T-helper 9 cell (primary cell): ENCODE data around the gene TOLLIP.
"Not testable (repeated sequence)": the region's sequence is repeated elsewhere in the genome, so short reads cannot be mapped to it uniquely, and the experiment has no call there.

Experiments
- DNase-seq: peaks from one replicate; pipeline ENCODE4 v3.0.0-alpha.2; 2020

TOLLIP gene

GRCh38 chr11:1343391-1344055 is 34.1 kb upstream of the TOLLIP start:
- DNase-seq = no peak

- DNase-seq = no peak
These were observed 33.5 kb upstream of the TOLLIP start for GRCh38 chr11:1342946-1343345.

GRCh38 chr11:1341928-1342524 is 32.6 kb upstream of the TOLLIP start:
- no peak for DNase-seq

DNA sequence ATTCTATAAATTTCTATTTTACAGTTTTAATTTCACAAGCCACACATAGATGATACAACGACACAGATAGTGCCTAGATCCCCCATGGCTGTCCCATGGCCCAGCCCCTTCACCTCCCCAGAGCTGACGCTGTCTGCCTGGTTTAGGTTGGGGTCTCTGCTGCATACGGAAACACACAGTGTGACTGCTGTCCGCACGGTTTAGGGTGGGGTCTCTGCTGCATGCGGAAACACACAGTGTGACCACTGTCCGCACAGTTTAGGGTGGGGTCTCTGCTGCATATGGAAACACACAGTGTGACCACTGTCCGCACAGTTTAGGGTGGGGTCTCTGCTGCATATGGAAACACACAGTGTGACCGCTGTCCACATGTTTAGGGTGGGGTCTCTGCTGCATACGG is 31.8 kb upstream of the TOLLIP start:
- not testable (repeated sequence) for DNase-seq

- no peak for DNase-seq
These were observed 30.7 kb upstream of the TOLLIP start for GRCh38 chr11:1340111-1340510.

DNA sequence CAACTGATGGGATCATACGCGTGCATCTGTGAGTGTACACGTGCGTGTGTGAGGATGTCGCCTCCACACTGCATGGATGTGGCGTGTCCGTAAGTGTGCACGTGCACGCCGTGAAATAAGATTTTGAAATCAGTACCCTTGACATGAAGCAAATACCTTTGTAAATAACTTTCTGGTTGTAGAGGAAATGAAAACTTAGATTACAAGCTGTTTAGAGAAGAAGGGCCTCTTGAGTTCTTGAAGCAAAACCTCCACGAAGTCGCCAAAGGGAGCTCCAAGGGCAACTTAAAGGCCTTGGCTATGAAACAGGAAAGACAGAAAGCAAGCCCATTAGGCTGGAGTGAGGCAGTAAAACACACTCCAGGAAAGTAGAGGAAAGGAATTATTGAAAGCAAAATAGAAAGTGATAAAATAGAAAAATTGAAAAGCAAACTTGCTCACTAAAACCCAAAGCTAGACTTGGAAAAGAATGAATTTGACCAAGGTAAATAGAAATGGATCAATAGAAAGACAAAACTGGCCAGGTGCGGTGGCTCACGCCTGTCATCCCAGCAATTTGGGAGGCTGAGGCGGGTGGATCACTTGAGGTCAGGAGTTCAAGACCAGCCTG is 29.7 kb upstream of the TOLLIP start:
- DNase-seq = no peak

DNA sequence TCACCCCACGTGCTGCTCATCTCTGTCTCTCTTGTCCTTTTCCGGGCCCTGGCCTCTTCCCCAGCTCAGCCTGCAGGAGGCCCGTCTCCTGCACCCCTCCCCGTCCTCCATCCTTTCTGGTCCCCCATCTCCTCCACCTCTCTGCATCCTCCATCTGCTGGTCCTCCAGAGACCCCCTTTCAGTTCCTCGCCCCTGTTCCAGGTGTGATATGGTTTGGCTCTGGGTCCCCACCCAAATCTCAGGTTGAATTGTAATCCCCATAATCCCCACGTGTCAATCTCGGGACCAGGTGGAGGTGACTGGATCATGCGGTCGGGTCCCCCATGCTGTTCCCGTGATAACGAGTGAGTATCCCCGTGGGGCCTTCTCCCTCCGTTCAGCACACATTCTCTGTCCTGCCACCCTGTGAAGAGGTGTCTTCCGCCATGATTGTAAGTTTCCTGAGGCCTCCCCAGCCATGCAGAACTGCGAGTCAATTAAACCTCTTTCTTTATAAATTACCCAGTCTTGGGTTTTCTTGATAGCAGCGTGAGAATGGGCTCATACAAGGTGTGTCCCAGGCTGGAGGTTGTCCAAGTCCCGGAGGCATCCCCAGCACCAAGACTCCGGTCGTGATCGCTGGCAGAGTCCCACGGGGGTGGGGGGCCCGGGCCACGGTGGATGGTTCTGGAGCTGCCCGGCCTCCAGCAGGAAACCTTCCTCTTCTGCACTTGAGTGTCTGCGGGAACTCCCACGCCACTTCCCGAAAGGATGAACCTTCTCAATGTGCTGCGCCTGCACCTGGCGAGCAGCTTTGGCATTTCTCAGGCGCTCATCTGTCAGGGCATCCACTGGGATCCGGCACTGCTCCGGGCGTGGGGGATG is 29.0 kb upstream of the TOLLIP start:
- DNase-seq = no peak

- peak; percentile 16 for DNase-seq
These were observed 28.2 kb upstream of the TOLLIP start for GRCh38 chr11:1337647-1338007.

DNA sequence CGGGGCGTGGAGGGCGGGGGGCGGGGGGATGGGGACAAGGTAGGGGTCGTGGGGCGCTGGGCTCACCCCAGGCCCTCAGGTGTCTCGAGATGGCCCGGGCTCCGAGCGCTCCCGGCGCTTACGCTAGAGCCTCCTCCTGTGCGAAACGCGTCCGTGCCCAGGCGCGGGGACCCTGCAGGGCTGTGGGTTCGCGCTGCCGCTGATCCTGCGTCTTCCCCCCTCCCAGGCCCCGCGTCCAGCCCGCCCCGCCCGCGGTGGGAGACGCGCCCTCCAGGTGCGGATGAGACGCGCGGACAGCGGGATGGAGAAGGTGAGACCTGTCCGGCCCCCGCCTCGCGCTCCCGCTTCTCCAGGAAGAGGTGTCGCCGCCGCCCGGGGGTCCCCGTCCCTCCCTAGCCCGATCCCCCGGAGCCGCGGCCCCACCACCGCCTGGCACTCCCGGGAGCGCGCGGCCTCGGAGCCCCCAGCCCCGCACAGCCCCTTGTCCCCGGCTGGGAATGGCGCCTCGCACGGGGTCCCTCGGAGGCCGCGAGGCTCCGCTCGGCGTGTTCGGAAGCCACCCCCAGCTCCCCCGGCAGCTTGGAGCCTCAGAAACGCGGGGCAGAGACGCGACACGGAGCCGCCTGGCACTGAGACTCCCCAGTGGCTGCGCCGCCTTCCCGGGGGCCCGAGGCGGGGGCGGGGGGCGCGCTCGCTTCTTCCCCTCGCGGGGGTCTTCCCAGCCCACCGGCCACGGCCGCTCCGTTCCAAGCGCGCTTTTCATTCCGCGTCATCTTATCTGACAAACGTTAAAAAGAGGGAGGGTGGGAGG is 27.6 kb upstream of the TOLLIP start:
- peak; percentile 39 for DNase-seq

DNA sequence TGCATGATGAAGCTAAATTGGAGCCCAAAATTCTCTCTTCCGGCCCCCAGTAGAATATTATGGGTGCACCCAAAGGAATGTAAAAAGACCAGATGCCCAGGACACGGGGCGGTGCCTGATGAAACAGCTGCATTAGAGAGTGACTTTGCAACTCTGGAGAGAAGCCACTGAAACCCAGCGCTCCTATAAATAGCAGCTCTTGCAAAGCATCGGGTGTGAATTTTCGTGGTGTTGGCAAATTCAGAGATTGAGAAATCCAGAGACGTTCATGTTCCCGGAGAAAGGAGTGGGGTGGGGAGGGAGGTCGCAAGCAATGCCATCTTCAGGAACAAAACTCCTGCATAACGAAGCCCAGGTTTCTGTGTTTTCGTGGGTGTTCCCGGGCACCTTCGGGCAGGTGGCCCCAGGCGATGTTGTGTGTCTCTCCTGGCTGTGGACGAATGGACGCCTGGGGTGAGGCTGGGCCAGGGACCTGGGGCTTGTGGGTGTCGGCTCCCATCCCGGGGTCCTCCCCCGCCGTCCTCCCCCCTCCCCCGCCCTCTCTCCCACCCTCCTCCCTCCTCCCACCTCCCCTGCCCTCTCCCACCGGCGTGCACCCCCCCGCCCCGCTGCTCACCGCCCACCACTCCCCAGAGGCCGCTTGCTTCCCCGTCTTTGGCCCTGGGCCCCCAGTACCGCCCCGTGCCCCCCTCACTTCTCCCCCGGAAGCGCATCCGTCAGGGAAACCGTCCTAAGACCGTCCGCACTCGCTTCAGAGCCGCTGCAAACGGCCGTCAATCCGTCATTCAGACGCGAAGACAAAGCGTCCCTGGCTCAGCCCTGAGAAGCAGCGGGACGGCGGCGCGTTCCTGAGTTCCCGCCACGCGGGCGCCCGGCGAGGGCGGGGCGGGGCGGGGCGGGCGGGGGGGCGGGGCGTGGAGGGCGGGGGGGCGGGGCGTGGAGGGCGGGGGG is 26.7 kb upstream of the TOLLIP start:
- DNase-seq = peak; percentile 55

- DNase-seq = no peak
These were observed 25.9 kb upstream of the TOLLIP start for GRCh38 chr11:1335264-1335810.

GRCh38 chr11:1333860-1334259 is 24.4 kb upstream of the TOLLIP start:
- DNase-seq = no peak

DNA sequence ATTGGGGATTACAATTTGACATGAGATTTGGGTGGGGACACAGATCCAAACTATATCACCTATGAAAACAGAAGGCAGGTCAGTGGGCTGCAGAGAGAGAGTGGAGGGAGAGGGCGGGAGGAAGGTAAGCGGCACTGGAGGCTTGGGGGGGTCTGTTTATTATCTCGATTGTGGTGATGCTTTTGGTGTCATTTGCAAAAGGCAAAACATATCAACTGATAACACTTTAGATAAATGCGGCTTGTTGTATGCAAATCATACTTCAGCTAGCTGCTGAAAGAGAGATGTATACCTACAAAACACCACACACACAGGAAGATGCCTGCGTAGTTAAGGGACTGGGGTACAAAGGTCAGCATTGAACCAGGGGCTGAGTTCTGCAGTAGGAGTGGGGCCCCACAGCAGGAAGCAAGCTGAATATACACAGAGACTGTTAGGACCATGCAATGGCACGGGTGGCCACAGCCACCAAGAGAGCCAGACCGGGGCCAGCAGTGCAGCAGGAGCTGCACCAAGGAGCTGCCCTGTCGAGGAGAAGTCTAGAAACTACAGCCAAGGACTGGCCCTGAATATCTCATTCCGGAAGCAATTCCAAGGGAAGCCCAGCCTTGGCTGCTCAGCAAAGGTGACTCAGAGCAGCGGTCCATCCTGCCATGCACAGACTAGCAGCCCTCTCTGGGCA is 23.8 kb upstream of the TOLLIP start:
- DNase-seq = no peak

DNA sequence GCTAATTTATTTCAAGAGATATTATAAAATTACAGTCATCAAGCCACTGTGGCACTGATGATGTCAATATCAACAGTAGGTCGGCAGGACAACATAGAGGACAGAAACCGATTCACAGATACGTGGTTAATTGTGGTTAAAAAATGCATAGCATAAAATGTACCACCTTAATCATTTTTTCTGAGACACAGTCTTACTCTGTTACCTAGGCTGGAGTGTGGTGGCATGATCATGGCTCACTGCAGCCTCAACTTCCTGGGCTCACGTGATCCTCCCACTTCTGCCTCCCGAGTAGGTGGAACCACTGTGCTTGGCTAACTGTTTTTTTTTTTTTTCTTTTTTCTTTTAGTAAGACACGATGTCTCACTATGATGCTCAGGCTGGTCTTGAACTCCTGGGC is 21.0 kb upstream of the TOLLIP start:
- DNase-seq = no peak

DNA sequence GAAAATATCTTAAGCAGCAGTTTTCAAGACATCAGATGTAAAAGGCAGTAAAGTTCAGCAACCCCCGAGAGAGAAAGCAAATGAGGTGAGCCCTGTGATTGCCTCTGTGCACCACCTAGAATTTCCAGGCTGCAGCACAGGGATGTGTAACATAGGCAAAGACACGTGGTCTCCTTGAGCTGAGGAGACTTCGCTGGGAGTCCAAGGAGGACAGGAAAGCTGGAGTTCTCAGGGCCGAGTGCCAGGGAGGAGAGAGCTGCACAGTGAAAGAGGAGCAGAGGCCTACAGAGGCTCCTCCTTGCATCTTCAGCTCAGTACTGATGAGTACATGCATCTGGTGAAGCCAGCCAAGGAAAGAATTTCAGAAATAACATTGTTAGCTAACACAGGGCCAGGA is 17.6 kb upstream of the TOLLIP start:
- DNase-seq = no peak

DNA sequence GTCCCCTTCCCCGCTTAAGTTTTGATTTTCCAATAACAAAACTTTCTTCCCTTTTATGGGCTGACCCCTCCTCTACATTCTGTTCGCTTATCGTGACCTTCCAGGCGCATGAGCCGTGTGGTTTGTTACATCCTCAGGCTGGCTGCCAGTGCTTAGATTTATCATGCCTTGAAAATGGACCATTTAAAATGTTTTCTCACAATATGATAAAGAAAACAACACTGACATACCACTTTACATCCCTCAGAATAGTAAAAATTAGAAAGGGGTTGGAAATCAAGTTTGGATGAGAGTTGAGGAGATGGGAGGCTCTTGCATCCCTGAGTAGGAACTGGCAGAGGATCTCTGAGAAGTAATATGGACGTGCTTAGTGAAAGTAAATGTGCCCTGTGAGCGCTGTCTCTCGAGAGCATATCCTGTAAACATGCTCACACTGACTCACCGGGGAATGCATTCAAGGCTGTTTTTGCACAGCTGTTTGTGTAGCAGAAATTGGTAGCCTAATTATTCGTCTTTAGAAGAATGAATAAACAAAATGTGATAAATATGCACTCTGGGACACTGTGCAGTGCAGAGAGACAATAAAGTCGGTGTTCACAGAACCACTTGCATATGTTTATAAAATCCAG is 17.1 kb upstream of the TOLLIP start:
- no peak for DNase-seq

- no peak for DNase-seq
These were observed 14.3 kb upstream of the TOLLIP start for GRCh38 chr11:1323774-1324173.

DNA sequence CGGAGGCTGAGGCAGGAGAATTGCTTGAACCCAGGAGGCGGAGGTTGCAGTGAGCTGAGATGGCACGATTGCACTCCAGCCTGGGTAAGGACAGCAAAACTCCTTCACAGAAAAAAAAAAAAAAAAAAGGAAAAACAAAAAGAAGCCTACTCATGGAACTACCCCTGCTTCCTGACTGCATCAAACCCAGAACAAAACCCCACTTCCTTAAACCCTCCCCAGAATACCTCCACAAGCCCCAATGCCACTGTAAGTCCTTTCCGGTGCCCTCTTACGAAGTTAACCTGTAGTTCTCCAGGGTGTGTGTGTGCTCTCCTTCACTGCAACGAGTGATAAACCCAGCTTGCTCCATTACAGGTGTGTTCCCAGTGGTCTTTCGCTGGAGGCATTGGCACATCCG is 8.6 kb upstream of the TOLLIP start:
- DNase-seq = no peak

DNA sequence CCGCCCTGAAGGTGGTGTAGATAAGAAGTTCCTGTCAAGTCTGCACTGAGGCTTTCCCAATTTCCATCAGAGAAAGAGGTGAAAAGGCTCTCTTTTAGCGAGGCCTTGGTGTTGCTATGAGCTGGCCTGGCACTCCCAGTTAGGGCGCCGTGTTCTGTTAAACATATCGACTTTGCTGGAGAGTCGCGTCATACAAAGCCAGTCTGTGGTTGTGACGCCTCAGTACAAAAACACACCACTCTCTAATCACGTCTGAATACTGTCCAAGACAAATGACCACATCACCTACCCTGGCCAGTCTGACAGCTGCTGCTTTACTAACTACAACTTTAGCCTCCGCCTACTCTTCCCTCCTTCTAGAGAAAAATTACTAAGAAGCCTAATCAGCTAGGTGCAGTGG is 8.0 kb upstream of the TOLLIP start:
- DNase-seq = no peak
